Measurements from ENCODE around the gene BAZ1B. TPM values are rescaled to one million over a fixed set of nuclear protein-coding genes. Genes with fewer than 3 reads are reported as not detected.
"Not testable (repeated sequence)": the region's sequence is repeated elsewhere in the genome, so short reads cannot be mapped to it uniquely, and the experiment has no call there.

Gene BAZ1B
- total RNA-seq, 2 donors from 2014 or later = 79.0 to 132 TPM

DNA sequence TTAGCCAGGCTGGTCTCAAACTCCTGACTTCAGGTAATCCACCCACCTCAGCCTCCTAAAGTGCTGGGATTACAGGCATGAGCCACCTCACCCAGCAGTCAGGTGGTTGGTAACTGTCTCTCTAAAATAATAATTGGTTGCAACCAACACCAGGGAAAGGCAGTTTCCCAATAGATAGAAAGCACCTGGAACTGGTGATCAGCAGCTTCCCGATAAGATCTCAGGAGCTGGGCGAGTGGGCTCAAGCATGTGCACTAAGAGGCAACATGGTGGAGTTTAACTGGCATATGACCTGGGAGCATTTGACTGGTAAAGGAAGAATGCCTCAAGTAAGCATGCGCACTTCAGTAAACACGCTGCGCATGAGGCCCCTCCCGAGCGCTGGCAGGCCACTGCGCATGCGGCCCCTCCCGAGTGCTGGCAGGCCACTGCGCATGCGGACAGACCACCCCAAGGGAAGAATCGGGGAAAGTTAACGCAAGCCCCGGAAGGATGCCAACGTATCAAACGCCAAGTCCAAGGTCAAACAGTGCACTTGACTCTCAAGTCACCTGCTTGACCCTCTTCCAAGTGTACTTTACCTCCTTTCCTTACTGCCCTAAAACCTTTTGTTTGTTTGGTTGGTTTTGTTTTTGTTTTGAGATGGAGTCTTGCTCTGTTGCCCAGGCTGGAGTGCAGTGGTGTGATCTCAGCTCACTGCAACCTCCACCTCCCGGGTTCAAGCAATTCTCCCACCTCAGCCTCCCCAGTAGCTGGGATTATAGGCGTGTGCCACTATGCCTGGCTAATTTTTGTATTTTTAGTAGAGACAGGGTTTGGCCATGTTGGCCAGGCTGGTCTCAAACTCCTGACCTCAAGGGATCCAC, 122.7 kb downstream of the BAZ1B start:
- DNase-seq (ENCODE audit: low spot score) = peak; percentile 89
- H3K9me3 Mint-ChIP-seq; H3K4me1 Mint-ChIP-seq (ENCODE audit: low read depth in 2 of 2); H3K4me3 Mint-ChIP-seq; H3K36me3 Mint-ChIP-seq; H3K27me3 Mint-ChIP-seq: not testable (repeated sequence)
- ATAC-seq = peak; percentile 76 to 89
- H3K27ac Mint-ChIP-seq = peak overlapping the region in 1 of 2 donors; percentile 31

DNA sequence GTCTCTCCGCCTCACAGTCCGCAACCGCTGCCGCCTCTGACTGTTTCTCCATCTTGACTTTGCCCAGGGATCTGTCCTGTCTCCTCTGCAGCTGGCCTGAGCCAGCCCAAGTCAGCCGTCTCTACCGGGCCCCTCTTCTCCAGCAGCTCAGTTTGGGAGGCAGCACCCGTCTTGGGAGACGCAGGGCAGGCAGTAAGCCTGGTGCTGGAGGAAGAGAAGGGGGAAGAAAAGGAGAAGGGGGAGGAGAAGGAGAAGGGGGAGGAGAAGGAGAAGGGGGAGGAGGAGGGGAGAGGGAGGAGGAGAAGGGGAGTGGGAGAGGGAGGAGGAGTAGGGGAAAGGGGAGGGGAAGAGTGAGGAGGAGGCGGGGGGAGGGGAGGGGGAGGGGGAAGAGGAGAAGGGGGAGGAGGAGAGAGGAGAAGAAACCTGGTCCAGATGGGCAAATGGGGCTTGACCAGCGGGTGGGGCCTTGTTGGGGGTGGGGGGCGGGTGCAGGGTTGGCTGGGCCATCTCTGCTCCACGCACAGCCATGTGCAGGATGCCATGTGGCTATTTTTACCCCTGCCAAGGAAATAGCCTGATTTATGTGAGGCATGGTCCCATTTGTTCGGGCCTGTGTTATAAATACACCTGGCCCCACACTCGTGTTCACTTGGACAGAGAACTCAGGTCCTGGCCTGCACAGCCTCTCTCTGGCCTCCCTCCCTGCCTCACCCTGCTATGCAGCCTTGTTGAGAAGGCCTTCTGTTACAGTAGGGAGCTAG, 124.4 kb downstream of the BAZ1B start:
- no peak overlapping the region for H3K27ac Mint-ChIP-seq
- DNase-seq (ENCODE audit: low spot score) (no peak), ATAC-seq (no peak)
- no peaks in the 10 kb centered on the region for H3K9me3 Mint-ChIP-seq
- no peaks in the 10 kb centered on the region for H3K36me3 Mint-ChIP-seq
- H3K27me3 Mint-ChIP-seq = peaks cover 6 to 10% of the 10 kb centered on the region in 2 donors
- peaks cover 0 to 6% of the 10 kb centered on the region in 2 donors for H3K4me1 Mint-ChIP-seq (ENCODE audit: low read depth in 2 of 2)
- no peak overlapping the region for H3K4me3 Mint-ChIP-seq

DNA sequence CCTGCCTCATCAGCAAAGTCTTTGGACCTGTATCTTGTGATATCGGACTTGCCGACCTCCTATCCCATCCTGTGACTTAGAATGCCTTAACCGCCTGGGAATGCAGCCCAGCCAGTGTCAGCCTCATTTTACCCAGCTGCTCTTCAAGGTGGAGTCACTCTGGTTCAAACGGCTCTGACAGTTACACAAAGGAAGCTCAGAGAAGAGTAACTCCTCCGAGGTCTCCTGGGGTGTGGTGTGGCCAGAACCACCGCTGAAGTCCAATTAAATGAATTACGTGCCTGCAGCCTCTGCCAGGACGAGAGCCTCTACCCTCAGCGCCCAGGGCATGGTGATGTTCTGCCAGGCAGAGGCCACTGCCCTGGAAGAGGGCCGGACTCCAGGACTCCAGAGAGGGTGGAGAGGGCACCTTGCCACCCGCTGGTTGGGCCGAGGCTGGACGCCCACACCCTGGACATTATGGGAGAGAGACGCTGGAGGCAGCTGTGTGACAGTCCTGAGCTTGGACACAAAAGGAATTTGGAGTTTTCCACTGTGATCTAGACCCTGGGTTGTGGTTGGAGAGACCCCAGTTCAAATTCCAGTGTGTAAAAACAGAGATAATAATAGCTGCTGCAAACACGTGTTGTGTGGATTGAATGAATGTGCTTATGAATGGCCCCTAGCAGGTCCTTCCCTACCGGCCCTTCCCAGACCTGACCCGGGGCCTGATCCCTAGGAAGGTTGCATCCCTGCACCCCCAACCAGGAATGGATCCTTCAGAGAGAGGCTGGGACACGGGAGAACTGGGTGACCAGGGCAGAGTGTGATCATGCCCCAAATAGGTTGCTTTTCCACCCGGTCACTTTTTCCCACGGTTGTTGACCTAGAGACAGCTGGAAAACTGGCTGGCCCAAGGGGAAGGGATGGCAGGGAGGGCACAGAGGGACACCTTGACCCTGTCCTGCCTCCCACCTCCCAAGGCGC, 126.3 kb downstream of the BAZ1B start:
- H3K4me3 Mint-ChIP-seq = no peak overlapping the region
- H3K4me1 Mint-ChIP-seq (ENCODE audit: low read depth in 2 of 2) = peaks cover 0 to 6% of the 10 kb centered on the region in 2 donors
- peaks cover 6 to 10% of the 10 kb centered on the region in 2 donors for H3K27me3 Mint-ChIP-seq
- DNase-seq (ENCODE audit: low spot score) = no peak
- no peaks in the 10 kb centered on the region for H3K36me3 Mint-ChIP-seq
- no peak overlapping the region for H3K27ac Mint-ChIP-seq
- H3K9me3 Mint-ChIP-seq = no peaks in the 10 kb centered on the region
- ATAC-seq = no peak

DNA sequence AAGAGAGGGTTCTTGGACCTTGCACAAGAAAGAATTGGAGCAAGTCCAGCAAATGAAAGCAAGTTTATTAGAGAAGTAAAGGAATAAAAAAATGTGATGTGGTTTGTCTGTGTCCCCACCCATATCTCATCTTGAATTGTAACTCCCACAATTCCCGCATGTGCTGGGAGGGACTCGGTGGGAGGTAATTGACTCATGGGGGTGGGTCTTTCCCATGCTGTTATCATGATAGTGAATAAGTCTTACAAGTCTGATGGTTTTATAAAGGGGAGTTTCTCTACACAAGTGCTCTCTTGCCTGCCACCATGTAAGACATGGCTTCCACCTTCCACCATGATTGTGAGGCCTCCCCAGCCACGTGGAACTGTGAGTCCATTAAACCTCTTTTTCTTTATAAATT, 127.7 kb downstream of the BAZ1B start:
- Mint-ChIP-seq H3K4me1 (ENCODE audit: low read depth in 2 of 2) (peaks cover 0 to 3% of the 10 kb centered on the region in 2 donors), H3K4me3 (no peak overlapping the region), H3K27ac (no peak overlapping the region), H3K9me3 (peaks cover 5% of the 10 kb centered on the region), H3K36me3 (peaks cover 5% of the 10 kb centered on the region), H3K27me3 (peaks cover 6 to 10% of the 10 kb centered on the region in 2 donors)
- DNase-seq (ENCODE audit: low spot score) (no peak), ATAC-seq (no peak)

DNA sequence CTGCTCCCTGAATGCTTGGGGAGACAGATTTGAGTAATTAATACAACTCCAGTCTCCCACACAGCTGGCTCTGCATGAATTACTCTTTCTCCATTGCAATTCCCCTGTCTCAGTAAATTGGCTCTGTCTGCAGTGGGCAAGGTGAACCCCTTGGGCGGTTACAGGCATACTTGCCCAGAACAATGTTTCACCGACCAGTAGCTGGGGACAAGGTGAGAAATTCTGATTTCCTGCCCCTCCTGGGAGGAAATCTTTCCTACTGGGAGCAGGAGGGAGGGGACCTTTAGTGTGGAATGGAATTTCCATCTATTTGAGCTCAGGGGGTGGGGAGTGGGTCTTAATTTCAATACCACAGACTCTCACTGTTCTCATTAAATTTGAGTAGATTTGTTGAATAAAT, 130.7 kb downstream of the BAZ1B start:
- DNase-seq (ENCODE audit: low spot score) (no peak), ATAC-seq (no peak)
- H3K36me3 Mint-ChIP-seq = peaks cover 22% of the 10 kb centered on the region
- peaks cover 16% of the 10 kb centered on the region for H3K9me3 Mint-ChIP-seq
- H3K27me3 Mint-ChIP-seq = peaks cover 6 to 15% of the 10 kb centered on the region in 2 donors
- H3K4me1 Mint-ChIP-seq (ENCODE audit: low read depth in 2 of 2) = no peaks in the 10 kb centered on the region
- no peak overlapping the region for H3K4me3 Mint-ChIP-seq
- no peak overlapping the region for H3K27ac Mint-ChIP-seq

Other genes with a start within 250 kb of the BAZ1B start
- 10 to 100 TPM; 49.7 to 73.8 TPM for gene NSUN5, start 213.5 kb downstream of the BAZ1B start, total RNA-seq
- not detected for gene TRIM50, start 194.2 kb downstream of the BAZ1B start, total RNA-seq
- not detected for gene FKBP6, start 194.1 kb downstream of the BAZ1B start, total RNA-seq
- gene FZD9, start 88.5 kb downstream of the BAZ1B start, total RNA-seq = under 1 TPM; 0.42 to 0.43 TPM
- 10 to 100 TPM; 78.7 to 83.7 TPM for gene BCL7B, start 35.4 kb upstream of the BAZ1B start, total RNA-seq
- gene TBL2, start 56.3 kb upstream of the BAZ1B start, total RNA-seq = 10 to 100 TPM; 30.7 to 36.6 TPM
- under 1 TPM in 1 of 2 donors, not detected in 1; 0.43 TPM for gene MLXIPL, start 102.2 kb upstream of the BAZ1B start, total RNA-seq
- gene VPS37D, start 145.5 kb upstream of the BAZ1B start, total RNA-seq = under 1 TPM; 0.25 to 0.36 TPM
- gene DNAJC30, start 161.2 kb upstream of the BAZ1B start, total RNA-seq = 1 to 10 TPM; 8.0 to 9.2 TPM
- gene BUD23, start 161.3 kb upstream of the BAZ1B start, total RNA-seq = 10 to 100 TPM; 76.4 to 99.9 TPM
- gene STX1A, start 197.4 kb upstream of the BAZ1B start, total RNA-seq = 10 to 100 TPM; 17.8 to 23.2 TPM
- 10 to 100 TPM; 16.9 to 24.2 TPM for gene ABHD11, start 216.5 kb upstream of the BAZ1B start, total RNA-seq
- not detected for gene CLDN3, start 248.0 kb upstream of the BAZ1B start, total RNA-seq